ENCODE measurements around the gene TAS2R46. TPM values are rescaled to one million over a fixed set of nuclear protein-coding genes. Genes with fewer than 3 reads are reported as not detected.

TAS2R46 gene
- total and polyA plus RNA-seq, 2 donors (not counting 3 experiments of a cell fraction or from before 2014, with no cell fraction given), result 0.14 to 1.4 TPM

DNA sequence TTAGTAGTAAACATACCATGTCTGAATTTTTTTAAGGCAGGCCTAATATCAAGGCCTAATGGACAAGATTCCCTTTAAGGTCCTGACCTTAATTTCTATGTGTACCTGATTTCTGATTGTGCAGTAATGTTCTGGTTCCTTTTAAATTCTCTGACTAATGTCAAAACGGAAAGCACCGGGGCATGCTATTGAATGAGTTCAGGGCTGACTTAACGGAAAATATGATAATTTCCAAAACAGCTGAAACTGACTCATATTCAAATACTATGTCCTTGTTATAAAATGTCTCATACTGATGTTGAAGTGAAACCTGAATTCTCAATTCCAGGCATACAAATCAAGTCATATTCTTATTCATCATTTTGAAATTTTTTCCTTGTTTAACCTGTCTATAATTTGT is 23.3 kb upstream of the TAS2R46 start:
- no peak overlapping the region for H3K9ac ChIP-seq (replicated peaks; ENCODE audit: extremely low read depth, insufficient read depth, low read length)
- H3K79me2 ChIP-seq (ENCODE audit: control insufficient read depth, insufficient read depth, low read length), result no peaks in the 10 kb centered on the region
- H3K27me3 ChIP-seq (ENCODE audit: control insufficient read depth in 2 of 2, insufficient read depth in 2 of 2, low read length in 2 of 2), result no peaks in the 10 kb centered on the region
- intact Hi-C loops (cut with micrococcal nuclease) (loop anchor here (5.0 kb wide), 1 partner anchor 48 kb away; no protein-coding TSS in a partner anchor), dilution Hi-C loops (cut with MboI; ENCODE audit: extremely low pct_ligation_motif_present, low sequenced_read_pairs) (no loop called here)
- H3K4me1 ChIP-seq (ENCODE audit: control insufficient read depth, extremely low read depth, insufficient read depth, low read length), result no peaks in the 10 kb centered on the region
- FAIRE-seq (no peak), DNase-seq (ENCODE audit: low read depth, low spot score) (peak; percentile 23)
- CTCF ChIA-PET, result no interaction called here
- H2AFZ ChIP-seq (ENCODE audit: low read depth, low read length), result no peak overlapping the region
- no TSS peak for BruUV-seq (replicated peaks)
- no peaks in the 10 kb centered on the region for H3K9me3 ChIP-seq (replicated peaks; ENCODE audit: control insufficient read depth, insufficient read depth, low read length)
- H3K4me3 ChIP-seq (replicated peaks in 1 of 3; ENCODE audit: insufficient read depth in 1 of 3, low read depth in 1 of 3, low read length in 3 of 3), result no peak overlapping the region
- H3K27ac ChIP-seq (ENCODE audit: insufficient read depth, low read depth, low read length), result peak overlapping the region; percentile 23
- H3K4me2 ChIP-seq (ENCODE audit: insufficient read depth, low read length), result no peak overlapping the region
- no peaks in the 10 kb centered on the region for H4K20me1 ChIP-seq (replicated peaks; ENCODE audit: control insufficient read depth, extremely low read depth, insufficient read depth, low read length)
- POLR2A ChIA-PET, result no interaction called here
- TF ChIP-seq, protein P1, sequence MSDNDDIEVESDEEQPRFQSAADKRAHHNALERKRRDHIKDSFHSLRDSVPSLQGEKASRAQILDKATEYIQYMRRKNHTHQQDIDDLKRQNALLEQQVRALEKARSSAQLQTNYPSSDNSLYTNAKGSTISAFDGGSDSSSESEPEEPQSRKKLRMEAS (IDR thresholded peaks at IDR 0.05; ENCODE audit: insufficient read depth, insufficient read length), result no peak
- TF ChIP-seq POLR2AphosphoS5 (IDR thresholded peaks at IDR 0.05; ENCODE audit: insufficient read depth, low read depth, low read length) (no peak), GATA2 (IDR thresholded peaks at IDR 0.05; ENCODE audit: insufficient read depth, insufficient read length, low read depth, low read length) (no peak), EZH2 (IDR thresholded peaks at IDR 0.05; ENCODE audit: borderline replicate concordance, low read depth, low read length, severe bottlenecking) (no peak), POLR2A (IDR thresholded peaks at IDR 0.05; ENCODE audit: low read depth, low read length) (no peak)
- no peaks in the 10 kb centered on the region for H3K9me1 ChIP-seq (replicated peaks; ENCODE audit: control insufficient read depth, extremely low read depth, insufficient read depth, low read length)
- H3K36me3 ChIP-seq (ENCODE audit: control insufficient read depth in 2 of 2, extremely low read depth in 1 of 2, insufficient read depth in 2 of 2, low read length in 2 of 2), result no peaks in the 10 kb centered on the region

GRCh38 chr12:11081987-11082386 is 19.9 kb upstream of the TAS2R46 start:
- POLR2A ChIA-PET, result no interaction called here

More at GRCh38 chr12:11081987-11082386, 19.9 kb upstream of the TAS2R46 start:
- dilution Hi-C loops (cut with MboI; ENCODE audit: extremely low pct_ligation_motif_present, low sequenced_read_pairs) (no loop called here), intact Hi-C loops (cut with micrococcal nuclease) (no loop called here)
- no peak overlapping the region for H3K9ac ChIP-seq (replicated peaks; ENCODE audit: extremely low read depth, insufficient read depth, low read length)
- no peak overlapping the region for H3K27ac ChIP-seq (ENCODE audit: insufficient read depth, low read depth, low read length)
- no peak for TF ChIP-seq FOS (IDR thresholded peaks at IDR 0.05; ENCODE audit: borderline replicate concordance, insufficient read depth, low read length)
- no peak for TF ChIP-seq MYC (IDR thresholded peaks at IDR 0.05; ENCODE audit: low read depth, low read length)
- no peak for TF ChIP-seq POLR2AphosphoS5 (IDR thresholded peaks at IDR 0.05; ENCODE audit: insufficient read depth, low read depth, low read length)
- no peak for TF ChIP-seq JUN (IDR thresholded peaks at IDR 0.05; ENCODE audit: borderline replicate concordance, insufficient read depth, insufficient read length, low read depth)
- TF ChIP-seq EZH2 (IDR thresholded peaks at IDR 0.05; ENCODE audit: borderline replicate concordance, low read depth, low read length, severe bottlenecking), result no peak
- TF ChIP-seq GATA2 (IDR thresholded peaks at IDR 0.05; ENCODE audit: insufficient read depth, insufficient read length, low read depth, low read length), result no peak
- no peak for TF ChIP-seq CTCF (IDR thresholded peaks at IDR 0.05; ENCODE audit: extremely low read depth in 1 of 2, insufficient read depth in 1 of 2, low read depth in 1 of 2, low read length in 2 of 2)
- TF ChIP-seq POLR2A (IDR thresholded peaks at IDR 0.05; ENCODE audit: low read depth, low read length), result no peak
- TF ChIP-seq, protein P1 (IDR thresholded peaks at IDR 0.05; ENCODE audit: insufficient read depth, insufficient read length), result no peak
- H4K20me1 ChIP-seq (replicated peaks; ENCODE audit: control insufficient read depth, extremely low read depth, insufficient read depth, low read length), result no peaks in the 10 kb centered on the region
- H2AFZ ChIP-seq (ENCODE audit: low read depth, low read length), result no peak overlapping the region
- no peaks in the 10 kb centered on the region for H3K4me1 ChIP-seq (ENCODE audit: control insufficient read depth, extremely low read depth, insufficient read depth, low read length)
- no peaks in the 10 kb centered on the region for H3K9me1 ChIP-seq (replicated peaks; ENCODE audit: control insufficient read depth, extremely low read depth, insufficient read depth, low read length)
- H3K27me3 ChIP-seq (ENCODE audit: control insufficient read depth in 2 of 2, insufficient read depth in 2 of 2, low read length in 2 of 2), result no peaks in the 10 kb centered on the region
- no peaks in the 10 kb centered on the region for H3K36me3 ChIP-seq (ENCODE audit: control insufficient read depth in 2 of 2, extremely low read depth in 1 of 2, insufficient read depth in 2 of 2, low read length in 2 of 2)
- BruUV-seq (replicated peaks), result no TSS peak
- FAIRE-seq (no peak), DNase-seq (ENCODE audit: low read depth, low spot score) (no peak)
- no peak overlapping the region for H3K4me3 ChIP-seq (replicated peaks in 1 of 3; ENCODE audit: insufficient read depth in 1 of 3, low read depth in 1 of 3, low read length in 3 of 3)
- no peaks in the 10 kb centered on the region for H3K9me3 ChIP-seq (replicated peaks; ENCODE audit: control insufficient read depth, insufficient read depth, low read length)
- H3K79me2 ChIP-seq (ENCODE audit: control insufficient read depth, insufficient read depth, low read length), result no peaks in the 10 kb centered on the region
- H3K4me2 ChIP-seq (ENCODE audit: insufficient read depth, low read length), result no peak overlapping the region
- CTCF ChIA-PET, result no interaction called here
